Lower leg skin (tissue), 3 donors: ENCODE results near the gene CD81.

Experiments
- CTCF ChIP-seq, 3 donors: fragments of 450-650 bp; IDR thresholded peaks; one replicate each; pipeline ENCODE4 v1.5.1; 2016; ENCODE audit warnings: antibody characterized with exemption in 3 of 3, mild to moderate bottlenecking in 3 of 3, moderate library complexity in 2 of 3
- POLR2A ChIP-seq, 2 donors: fragments of 450-650 bp; IDR thresholded peaks; one replicate each; pipeline ENCODE4 v1.6.1; 2016 to 2017; ENCODE audit warnings: antibody characterized with exemption in 2 of 2, mild to moderate bottlenecking in 1 of 2, moderate library complexity in 1 of 2

GRCh38 chr11:2406878-2407410, 29.8 kb downstream of the CD81 start:
- TF ChIP-seq CTCF (IDR thresholded peaks at IDR 0.05), result no peak
- TF ChIP-seq POLR2A (IDR thresholded peaks at IDR 0.05), result no peak
